ENCODE data around the gene CMTM3.
"Not testable (repeated sequence)": the region's sequence is repeated elsewhere in the genome, so short reads cannot be mapped to it uniquely, and the experiment has no call there.

Gene CMTM3

GRCh38 chr16:66581246-66581952 is 23.1 kb upstream of the CMTM3 start:
- DNase-seq (ENCODE audit: low read depth, low spot score) = no peak
- H3K27ac ChIP-seq = no peak overlapping the region

- DNase-seq (ENCODE audit: low read depth, low spot score) = no peak
- H3K27ac ChIP-seq = no peak overlapping the region
These were observed 18.8 kb upstream of the CMTM3 start for GRCh38 chr16:66585481-66586239.

- H3K27ac ChIP-seq = no peak overlapping the region
- no peak for DNase-seq (ENCODE audit: low read depth, low spot score)
These were observed 16.5 kb upstream of the CMTM3 start for GRCh38 chr16:66587881-66588600.

GRCh38 chr16:66588981-66589713 is 15.4 kb upstream of the CMTM3 start:
- DNase-seq (ENCODE audit: low read depth, low spot score) = no peak

GRCh38 chr16:66590322-66590721 is 14.2 kb upstream of the CMTM3 start:
- DNase-seq (ENCODE audit: low read depth, low spot score) = no peak

More at GRCh38 chr16:66588981-66589713, 15.4 kb upstream of the CMTM3 start:
- H3K27ac ChIP-seq = no peak overlapping the region

GRCh38 chr16:66591018-66591417 is 13.5 kb upstream of the CMTM3 start:
- no peak overlapping the region for H3K27ac ChIP-seq
- no peak for DNase-seq (ENCODE audit: low read depth, low spot score)

More at GRCh38 chr16:66590322-66590721, 14.2 kb upstream of the CMTM3 start:
- no peak overlapping the region for H3K27ac ChIP-seq

- no peak for DNase-seq (ENCODE audit: low read depth, low spot score)
- no peak overlapping the region for H3K27ac ChIP-seq
These were observed 12.3 kb upstream of the CMTM3 start for GRCh38 chr16:66592241-66592640.

GRCh38 chr16:66592814-66593213 is 11.7 kb upstream of the CMTM3 start:
- no peak overlapping the region for H3K27ac ChIP-seq
- no peak for DNase-seq (ENCODE audit: low read depth, low spot score)

GRCh38 chr16:66594739-66595138 is 9.8 kb upstream of the CMTM3 start:
- DNase-seq (ENCODE audit: low read depth, low spot score) = no peak

GRCh38 chr16:66596559-66596958 is 7.9 kb upstream of the CMTM3 start:
- DNase-seq (ENCODE audit: low read depth, low spot score); H3K27ac ChIP-seq: not testable (repeated sequence)

More at GRCh38 chr16:66594739-66595138, 9.8 kb upstream of the CMTM3 start:
- H3K27ac ChIP-seq = no peak overlapping the region

- no peak for DNase-seq (ENCODE audit: low read depth, low spot score)
- H3K27ac ChIP-seq = no peak overlapping the region
These were observed 7.3 kb upstream of the CMTM3 start for GRCh38 chr16:66596986-66597848.

- no peak for DNase-seq (ENCODE audit: low read depth, low spot score)
These were observed 6.4 kb upstream of the CMTM3 start for GRCh38 chr16:66598111-66598510.

GRCh38 chr16:66599726-66600125 is 4.8 kb upstream of the CMTM3 start:
- DNase-seq (ENCODE audit: low read depth, low spot score) = no peak
- no peak overlapping the region for H3K27ac ChIP-seq

More at GRCh38 chr16:66598111-66598510, 6.4 kb upstream of the CMTM3 start:
- no peak overlapping the region for H3K27ac ChIP-seq

- DNase-seq (ENCODE audit: low read depth, low spot score) = no peak
- no peak overlapping the region for H3K27ac ChIP-seq
These were observed 4.0 kb upstream of the CMTM3 start for GRCh38 chr16:66600477-66600876.

GRCh38 chr16:66601471-66601870 is 3.0 kb upstream of the CMTM3 start:
- no peak for DNase-seq (ENCODE audit: low read depth, low spot score)
- H3K27ac ChIP-seq = no peak overlapping the region

- DNase-seq (ENCODE audit: low read depth, low spot score) = no peak
- no peak overlapping the region for H3K27ac ChIP-seq
These were observed 748 bp upstream of the CMTM3 start for GRCh38 chr16:66603537-66604375.

- H3K27ac ChIP-seq = peak overlapping the region; percentile 59
- DNase-seq (ENCODE audit: low read depth, low spot score) = no peak
These were observed 874 bp downstream of the CMTM3 start for GRCh38 chr16:66605177-66605978.

All from epithelial cell of prostate (primary cell).